ENCODE results near the gene CD99. TPM values are rescaled to one million over a fixed set of nuclear protein-coding genes. Genes with fewer than 3 reads are reported as not detected.
"Not testable (repeated sequence)": the region's sequence is repeated elsewhere in the genome, so short reads cannot be mapped to it uniquely, and the experiment has no call there.

The CD99 gene
- total and polyA plus RNA-seq, 2 experiments from 2014 or later, result 329 to 565 TPM

- Histone ChIP-seq H3K9me2 (replicated peaks; ENCODE audit: insufficient read depth) (no peaks in the 10 kb centered on the region), H3K4me2 (no peak overlapping the region), H3K4me1 (ENCODE audit: insufficient read depth) (peaks cover 1% of the 10 kb centered on the region), H3K4me3 (no peak overlapping the region), H4K20me1 (ENCODE audit: insufficient read depth, poor library complexity, severe bottlenecking) (no peaks in the 10 kb centered on the region), H2AFZ (no peak overlapping the region), H3K79me2 (no peaks in the 10 kb centered on the region), H3K9me3 (ENCODE audit: low read depth) (no peaks in the 10 kb centered on the region), H3K27me3 (no peaks in the 10 kb centered on the region), H3K27ac (no peak overlapping the region), H3K36me3 (replicated peaks; ENCODE audit: insufficient read depth, low read depth) (no peaks in the 10 kb centered on the region)
- no peak for DNase-seq (ENCODE audit: low spot score)
- TF ChIP-seq EZH2phosphoT487 (IDR thresholded peaks at IDR 0.05; ENCODE audit: low read depth, severe bottlenecking, unreplicated experiment) (no peak), EZH2 (IDR thresholded peaks at IDR 0.05; ENCODE audit: borderline replicate concordance) (no peak), CTCF (IDR thresholded peaks at IDR 0.05; ENCODE audit: poor library complexity) (no peak)
- WGBS (ENCODE audit: low lambda C conversion rate, missing lambda C conversion rate), result 95% methylated on average over 6 of the region's 6 CpGs
Observed at GRCh38 chrX:2672084-2672483, 19.0 kb upstream of the CD99 start.

- Histone ChIP-seq H3K4me1 (ENCODE audit: insufficient read depth) (peaks cover 15% of the 10 kb centered on the region), H4K20me1 (ENCODE audit: insufficient read depth, poor library complexity, severe bottlenecking) (no peaks in the 10 kb centered on the region), H3K9me3 (ENCODE audit: low read depth) (no peaks in the 10 kb centered on the region), H2AFZ (no peak overlapping the region), H3K4me2 (no peak overlapping the region), H3K27ac (no peak overlapping the region), H3K79me2 (no peaks in the 10 kb centered on the region), H3K4me3 (no peak overlapping the region), H3K36me3 (replicated peaks; ENCODE audit: insufficient read depth, low read depth) (no peaks in the 10 kb centered on the region), H3K9me2 (replicated peaks; ENCODE audit: insufficient read depth) (no peaks in the 10 kb centered on the region), H3K27me3 (no peaks in the 10 kb centered on the region)
- DNase-seq (ENCODE audit: low spot score), result no peak
- TF ChIP-seq EZH2 (IDR thresholded peaks at IDR 0.05; ENCODE audit: borderline replicate concordance) (no peak), EZH2phosphoT487 (IDR thresholded peaks at IDR 0.05; ENCODE audit: low read depth, severe bottlenecking, unreplicated experiment) (no peak), CTCF (IDR thresholded peaks at IDR 0.05; ENCODE audit: poor library complexity) (no peak)
- WGBS (ENCODE audit: low lambda C conversion rate, missing lambda C conversion rate), result 92% methylated on average over 12 of the region's 12 CpGs
Observed at GRCh38 chrX:2673611-2674010, 17.5 kb upstream of the CD99 start.

GRCh38 chrX:2675657-2676200 lies 15.4 kb upstream of the CD99 start:
- WGBS (ENCODE audit: low lambda C conversion rate, missing lambda C conversion rate), result 86% methylated on average over 7 of the region's 7 CpGs
- H3K9me3 ChIP-seq (ENCODE audit: low read depth); H3K36me3 ChIP-seq (replicated peaks; ENCODE audit: insufficient read depth, low read depth); H3K9me2 ChIP-seq (replicated peaks; ENCODE audit: insufficient read depth); H4K20me1 ChIP-seq (ENCODE audit: insufficient read depth, poor library complexity, severe bottlenecking); DNase-seq (ENCODE audit: low spot score); H3K4me2 ChIP-seq; H3K27me3 ChIP-seq; H3K79me2 ChIP-seq; H3K4me3 ChIP-seq; H3K27ac ChIP-seq; H2AFZ ChIP-seq: not testable (repeated sequence)
- H3K4me1 ChIP-seq (ENCODE audit: insufficient read depth), result peaks cover 19% of the 10 kb centered on the region

- Histone ChIP-seq H2AFZ (no peak overlapping the region), H3K9me3 (ENCODE audit: low read depth) (no peaks in the 10 kb centered on the region), H3K4me3 (no peak overlapping the region), H3K36me3 (replicated peaks; ENCODE audit: insufficient read depth, low read depth) (no peaks in the 10 kb centered on the region), H3K4me1 (ENCODE audit: insufficient read depth) (peaks cover 19% of the 10 kb centered on the region), H4K20me1 (ENCODE audit: insufficient read depth, poor library complexity, severe bottlenecking) (no peaks in the 10 kb centered on the region), H3K4me2 (no peak overlapping the region), H3K27me3 (no peaks in the 10 kb centered on the region), H3K27ac (peak overlapping the region; percentile 59), H3K79me2 (no peaks in the 10 kb centered on the region), H3K9me2 (replicated peaks; ENCODE audit: insufficient read depth) (no peaks in the 10 kb centered on the region)
- WGBS (ENCODE audit: low lambda C conversion rate, missing lambda C conversion rate), result 59% methylated on average over 7 of the region's 7 CpGs
- TF ChIP-seq EZH2 (IDR thresholded peaks at IDR 0.05; ENCODE audit: borderline replicate concordance), result no peak
- TF ChIP-seq CTCF (IDR thresholded peaks at IDR 0.05; ENCODE audit: poor library complexity), result no peak
- no peak for TF ChIP-seq EZH2phosphoT487 (IDR thresholded peaks at IDR 0.05; ENCODE audit: low read depth, severe bottlenecking, unreplicated experiment)
- DNase-seq (ENCODE audit: low spot score), result peak; percentile 33
Observed at GRCh38 chrX:2676794-2677675, 14.1 kb upstream of the CD99 start.
